HG02981 (cell line): ENCODE data around the gene LRRC8D.

Experiments
- ATAC-seq: cut with Tn5 transposase; IDR thresholded peaks from one replicate; pipeline ENCODE4 v1.9.1; 2021; ENCODE audit warnings: mild to moderate bottlenecking, moderate library complexity; ENCODE audit not compliant: unreplicated experiment

The LRRC8D gene

DNA sequence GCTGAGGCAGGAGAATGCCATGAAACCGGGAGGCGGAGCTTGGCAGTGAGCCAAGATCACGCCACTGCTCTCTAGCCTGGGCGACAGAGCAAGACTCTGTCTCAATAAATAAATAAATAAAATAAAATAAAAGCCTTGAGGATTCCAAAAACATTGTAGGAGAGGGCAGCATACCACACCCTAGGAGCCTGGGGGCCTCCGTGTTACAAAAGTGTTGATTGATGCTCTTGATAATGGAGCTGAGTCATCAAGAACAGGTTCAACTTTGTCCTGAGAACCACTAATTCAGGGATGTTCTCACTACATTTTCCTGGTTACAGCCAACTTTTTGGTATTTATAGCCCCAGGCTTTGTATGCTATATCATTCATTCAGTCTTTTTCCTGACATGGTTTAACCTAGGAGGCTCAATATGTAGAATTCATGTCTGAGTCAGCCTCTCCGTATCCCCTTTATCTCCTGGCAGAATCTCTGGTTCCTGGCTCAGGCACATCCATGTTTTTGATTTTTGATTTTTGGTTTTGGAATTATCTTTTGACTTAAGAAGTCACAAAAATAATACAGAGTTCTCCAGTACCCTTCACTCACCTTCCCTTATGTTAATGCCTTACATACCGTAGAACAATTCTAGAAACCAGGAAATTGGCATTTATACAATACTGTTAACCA is 69.4 kb downstream of the LRRC8D start:
- no peak for ATAC-seq

DNA sequence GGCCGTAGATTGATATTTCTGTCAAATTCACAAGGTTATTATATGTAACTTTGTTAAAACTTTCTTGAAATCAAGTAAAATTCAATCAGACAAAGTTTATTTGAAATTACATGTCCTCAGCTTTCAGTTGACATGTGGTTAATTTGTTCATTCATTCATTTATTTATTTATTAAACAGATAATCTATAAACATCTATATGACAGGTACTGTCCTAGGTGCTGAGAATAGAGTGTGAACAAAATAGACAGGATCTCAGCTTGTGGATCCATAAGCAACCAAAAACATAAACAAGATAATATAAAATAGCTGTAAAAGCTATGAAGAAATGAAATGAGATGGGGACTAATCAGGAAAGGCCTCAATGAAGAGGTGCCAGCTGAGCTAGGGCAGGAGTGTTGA is 72.0 kb downstream of the LRRC8D start:
- ATAC-seq = no peak

DNA sequence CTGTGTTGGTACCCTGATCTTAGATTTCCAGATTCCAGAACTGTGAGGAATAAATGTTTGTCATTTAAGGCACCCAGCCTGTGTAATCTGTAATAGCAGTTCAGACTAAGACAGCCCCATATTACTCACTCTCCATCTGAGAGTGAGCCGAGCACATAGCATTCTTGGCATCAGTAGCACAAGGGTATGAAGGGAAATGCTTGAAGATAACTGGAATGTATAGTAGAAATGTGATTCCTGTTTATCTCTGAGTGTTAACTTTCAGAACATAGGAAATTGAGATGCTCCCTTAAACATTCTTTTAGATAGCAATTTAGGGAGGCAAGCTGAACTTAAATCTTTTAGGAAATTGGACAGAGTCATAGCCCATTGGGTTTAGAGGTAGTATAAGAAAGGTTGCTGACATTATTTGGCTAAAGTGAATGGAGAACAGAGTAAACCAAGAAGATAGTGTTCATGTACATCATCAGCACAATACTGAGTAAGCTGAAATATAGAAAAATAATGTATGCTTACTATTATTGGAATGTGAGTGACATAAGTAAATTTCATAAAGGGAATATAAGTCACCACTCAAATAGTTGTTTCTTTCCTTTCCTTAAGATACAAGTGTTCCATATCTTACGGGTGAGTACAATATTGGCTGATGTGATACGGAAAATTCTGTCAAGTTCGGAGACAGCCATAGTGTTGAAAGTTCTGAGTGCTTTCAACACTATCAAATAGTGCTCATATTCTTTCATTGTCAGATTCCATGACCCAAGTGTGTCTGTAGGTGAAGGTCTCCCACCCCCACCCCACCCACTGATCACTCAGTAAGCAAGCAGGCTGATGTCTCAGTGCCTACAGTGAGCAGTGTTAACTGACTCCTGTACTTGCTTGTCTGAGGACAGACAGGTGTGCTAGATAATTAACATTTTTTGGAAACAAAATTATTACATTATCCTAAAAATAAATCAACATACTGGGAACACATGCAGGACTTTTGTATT is 73.7 kb downstream of the LRRC8D start:
- no peak for ATAC-seq

GRCh38 chr1:89896105-89896942 is 75.5 kb downstream of the LRRC8D start:
- no peak for ATAC-seq

DNA sequence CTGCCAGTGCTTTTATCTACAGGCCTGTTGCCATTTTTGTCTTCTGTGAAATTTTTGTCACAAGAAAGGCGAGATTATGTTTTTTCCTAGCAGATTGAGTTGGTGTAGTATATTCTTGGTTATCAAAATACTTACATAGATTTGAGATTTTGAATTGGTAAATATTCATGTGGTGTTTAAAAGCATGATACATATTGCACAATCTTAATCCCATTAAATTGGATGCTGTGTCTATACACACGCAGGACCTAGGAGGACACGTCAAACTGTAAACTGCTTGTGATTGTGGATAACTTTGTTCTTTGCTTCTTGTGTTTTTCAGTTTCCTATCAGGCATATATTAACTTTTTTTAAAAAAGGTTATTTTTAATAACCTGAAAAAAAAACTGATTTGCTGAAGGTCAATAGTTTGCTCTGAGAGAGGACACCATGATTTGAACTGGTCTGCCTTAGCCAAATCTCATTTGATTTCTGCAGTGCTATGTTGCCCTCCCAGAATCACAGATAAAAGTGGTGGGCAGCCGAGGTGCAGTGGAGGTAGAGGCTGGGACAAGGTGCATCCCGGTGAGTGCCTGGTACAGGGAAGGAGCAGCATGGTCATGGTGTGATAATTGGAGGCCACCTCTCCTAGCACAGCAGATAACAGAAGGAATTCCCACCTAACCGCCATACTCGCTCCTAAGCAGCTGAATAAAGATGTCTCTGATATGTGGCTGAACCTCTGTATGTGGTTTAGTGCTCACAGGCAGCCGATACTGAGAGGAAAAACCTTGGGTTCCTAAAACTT is 76.7 kb downstream of the LRRC8D start:
- ATAC-seq = no peak

DNA sequence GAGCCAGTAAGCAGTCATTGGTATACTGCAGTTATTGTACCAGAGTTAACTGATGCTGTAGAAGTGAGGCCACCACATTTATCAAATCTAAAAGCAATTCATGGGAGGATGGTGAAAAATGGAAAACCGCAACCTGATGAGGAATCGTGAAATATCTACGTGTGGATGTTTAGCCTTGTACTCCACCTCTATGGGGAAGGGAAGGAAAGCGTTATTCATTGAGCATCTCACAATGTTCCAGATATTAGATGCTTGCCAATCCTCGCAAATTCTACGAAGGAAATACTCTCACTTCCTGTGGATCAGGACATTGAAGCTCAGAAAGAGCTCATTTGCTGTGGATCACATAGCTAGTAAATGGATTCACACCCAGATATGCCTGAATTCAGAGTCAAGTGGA is 77.3 kb downstream of the LRRC8D start:
- ATAC-seq = no peak

GRCh38 chr1:89898695-89899470 is 78.1 kb downstream of the LRRC8D start:
- ATAC-seq = no peak

GRCh38 chr1:89900323-89900722 is 79.5 kb downstream of the LRRC8D start:
- ATAC-seq = no peak

GRCh38 chr1:89900791-89901708 is 80.2 kb downstream of the LRRC8D start:
- no peak for ATAC-seq

DNA sequence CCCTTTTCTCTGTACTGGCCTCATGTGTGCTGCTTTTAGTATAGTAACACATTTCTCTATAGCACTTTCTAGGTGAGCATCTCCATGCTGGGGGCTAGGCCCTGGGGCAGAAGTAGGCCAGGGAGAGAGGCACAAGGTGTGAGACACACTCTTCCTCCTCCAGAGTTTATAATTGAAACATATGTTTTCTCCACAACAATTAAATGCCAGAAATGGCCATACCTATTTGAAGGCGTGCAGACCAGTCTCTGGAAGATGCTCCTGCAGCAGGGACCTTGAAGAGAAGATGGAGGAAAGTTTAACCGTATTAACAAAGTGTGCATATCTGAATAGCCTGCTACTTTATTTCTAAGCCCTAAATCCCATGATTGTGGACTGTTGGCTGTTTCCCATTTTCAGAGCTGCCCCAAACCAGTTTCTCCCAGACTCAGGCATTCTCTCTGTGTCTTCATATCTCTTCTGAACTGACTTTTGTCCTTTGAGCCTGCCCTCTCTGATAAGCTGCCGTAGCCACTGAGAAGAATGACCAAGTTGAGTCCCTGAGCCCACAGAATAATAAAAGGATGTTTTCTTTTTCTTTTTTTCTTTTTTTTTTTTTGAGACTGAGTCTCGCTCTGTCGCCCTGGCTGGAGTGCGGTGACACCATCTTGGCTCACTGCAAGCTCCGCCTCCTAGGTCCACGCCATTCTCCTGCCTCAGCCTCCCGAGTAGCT is 81.3 kb downstream of the LRRC8D start:
- no peak for ATAC-seq

- ATAC-seq = no peak
Observed at GRCh38 chr1:89903550-89903949, 82.7 kb downstream of the LRRC8D start.

DNA sequence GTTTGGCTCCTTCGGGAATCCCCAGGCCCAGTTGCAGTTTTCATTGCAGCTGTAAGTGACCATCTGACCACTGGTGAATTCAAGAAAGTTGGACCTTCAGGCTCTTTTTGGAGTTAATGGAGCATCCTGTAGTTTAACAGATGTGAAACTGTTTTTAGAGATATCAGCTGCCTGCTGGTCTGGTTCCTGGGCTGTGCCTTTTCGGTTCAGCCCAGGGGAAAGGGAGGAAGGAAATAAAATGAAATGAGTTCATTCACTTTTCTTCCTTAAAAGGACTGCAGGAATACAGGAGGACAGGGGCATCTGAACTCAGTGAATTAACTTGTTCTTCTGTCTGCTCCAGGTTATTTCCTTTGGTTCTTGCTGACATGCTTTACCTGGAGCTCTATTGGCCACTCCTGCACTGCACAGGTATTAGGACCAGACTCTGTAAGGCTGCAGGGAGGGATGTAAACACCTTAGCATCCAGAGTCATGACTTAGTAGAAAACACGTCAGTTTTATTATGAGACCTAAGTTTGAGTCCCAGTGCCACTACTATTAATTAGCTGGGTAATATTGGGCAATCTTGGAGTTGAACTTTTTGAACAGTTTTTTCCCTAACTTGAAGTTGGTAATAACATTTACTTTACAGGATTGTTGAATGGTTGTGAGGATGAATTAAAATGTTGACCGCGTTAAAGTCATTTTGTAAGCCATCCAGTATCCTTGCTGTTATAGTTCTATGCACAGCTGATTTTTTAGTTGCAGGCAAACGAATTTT is 83.6 kb downstream of the LRRC8D start:
- ATAC-seq = no peak

GRCh38 chr1:89905395-89906058 is 84.7 kb downstream of the LRRC8D start:
- no peak for ATAC-seq

- no peak for ATAC-seq
Observed at GRCh38 chr1:89906088-89906487, 85.3 kb downstream of the LRRC8D start.

DNA sequence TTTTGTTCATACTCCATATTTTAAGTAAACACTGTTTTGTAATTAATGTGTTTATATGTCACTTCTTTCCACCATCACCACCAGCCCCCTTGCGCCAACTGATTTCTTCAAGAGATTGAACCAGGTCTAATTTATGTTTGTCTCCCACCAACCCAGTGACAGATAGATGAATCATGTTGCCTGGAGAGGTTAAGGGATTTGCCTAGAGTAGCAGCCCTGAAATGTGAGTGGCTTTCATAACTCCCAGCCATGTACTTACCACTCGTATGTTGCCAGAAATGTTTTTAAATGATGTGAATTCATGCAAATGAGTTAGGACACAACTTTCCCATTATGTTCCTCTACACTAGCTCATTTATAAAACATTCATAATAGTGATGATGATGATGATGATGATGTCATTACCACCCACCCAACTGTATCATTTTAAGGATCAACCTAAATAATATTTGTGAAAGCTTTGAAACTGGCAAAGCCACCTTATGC is 86.9 kb downstream of the LRRC8D start:
- ATAC-seq = no peak

DNA sequence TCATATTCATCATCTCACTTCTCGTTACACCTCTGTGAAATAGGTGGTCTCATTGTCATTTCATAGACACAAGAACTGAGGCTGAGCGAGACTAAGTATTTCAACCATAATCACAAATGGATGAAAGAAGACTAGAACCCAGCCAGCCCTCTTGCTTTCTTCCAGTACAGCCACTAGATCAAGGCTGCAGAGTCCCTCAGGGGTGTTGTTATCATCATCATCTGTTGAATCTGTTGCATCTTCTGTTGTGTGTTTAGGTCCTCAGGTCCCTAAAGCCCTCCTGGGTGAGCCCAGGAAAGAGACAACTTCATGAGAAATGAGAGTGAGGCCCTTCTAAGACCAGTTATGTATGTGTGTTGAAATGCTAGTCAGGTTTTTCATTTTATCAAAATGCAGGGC is 87.4 kb downstream of the LRRC8D start:
- ATAC-seq = no peak
